SK-N-SH treated with all-trans-retinoic acid at 6 μM for 48 hours (cell line): ENCODE results near the gene DLG1.

ENCODE experiments used
- ATAC-seq: fragments of 200-7000 bp; cut with Tn5 transposase; 3 replicates; pipeline ENCODE4 v1.9.1; 2020; ENCODE audit warnings: mild to moderate bottlenecking, moderate library complexity
- ARNTL ChIP-seq: fragments of 450-650 bp; formaldehyde crosslinking; IDR thresholded peaks from 2 replicates; pipeline ENCODE4 v1.5.0; 2020; ENCODE audit warnings: low read depth, mild to moderate bottlenecking, moderate library complexity, borderline replicate concordance
- CSDC2 ChIP-seq: fragments of 250-450 bp; sonication (Bioruptor Pico); IDR thresholded peaks from 2 replicates; pipeline ENCODE4 v1.5.0; 2020; ENCODE audit warnings: mild to moderate bottlenecking, moderate library complexity
- ESRRG ChIP-seq: fragments of 250-450 bp; sonication (Bioruptor Pico); IDR thresholded peaks from 2 replicates; pipeline ENCODE4 v1.6.1; 2021; ENCODE audit warnings: mild to moderate bottlenecking
- GLIS3 ChIP-seq: fragments of 250-450 bp; sonication (Bioruptor Pico); IDR thresholded peaks from 2 replicates; pipeline ENCODE4 v1.5.0; 2020; ENCODE audit warnings: mild to moderate bottlenecking, moderate library complexity
- ISL1 ChIP-seq: fragments of 250-450 bp; sonication (Bioruptor Pico); IDR thresholded peaks from 2 replicates; pipeline ENCODE4 v2.1.2; 2022; ENCODE audit warnings: mild to moderate bottlenecking, moderate library complexity
- PPARA ChIP-seq: fragments of 250-450 bp; sonication (Bioruptor Pico); IDR thresholded peaks from 2 replicates; pipeline ENCODE4 v1.5.0; 2020; ENCODE audit warnings: mild to moderate bottlenecking, borderline replicate concordance
- RARB ChIP-seq: fragments of 250-450 bp; sonication (Bioruptor Pico); IDR thresholded peaks from 2 replicates; pipeline ENCODE4 v1.8.0; 2021; ENCODE audit warnings: mild to moderate bottlenecking, moderate library complexity
- SNAI2 ChIP-seq: fragments of 250-450 bp; sonication (Bioruptor Pico); IDR thresholded peaks from 2 replicates; pipeline ENCODE4 v1.5.0; 2020; ENCODE audit warnings: mild to moderate bottlenecking, moderate library complexity
- ZC3H10 ChIP-seq: fragments of 250-450 bp; sonication (Bioruptor Pico); IDR thresholded peaks from 2 replicates; pipeline ENCODE4 v1.5.1; 2021; ENCODE audit warnings: mild to moderate bottlenecking, moderate library complexity
- ZFP3 ChIP-seq: fragments of 250-450 bp; sonication (Bioruptor Pico); IDR thresholded peaks from 2 replicates; pipeline ENCODE4 v1.5.0; 2020; ENCODE audit warnings: mild to moderate bottlenecking, moderate library complexity
- ZFP30 ChIP-seq: fragments of 450-650 bp; formaldehyde crosslinking; IDR thresholded peaks from 2 replicates; pipeline ENCODE4 v1.5.0; 2022; ENCODE audit warnings: mild to moderate bottlenecking, moderate library complexity
- ZNF565 ChIP-seq: fragments of 450-650 bp; formaldehyde crosslinking; conservative IDR thresholded peaks from 2 replicates; pipeline ENCODE4 v1.5.0; 2020; ENCODE audit warnings: low read depth, mild to moderate bottlenecking, moderate library complexity
- ZNF70 ChIP-seq: fragments of 450-650 bp; formaldehyde crosslinking; IDR thresholded peaks from 2 replicates; pipeline ENCODE4 v1.5.0; 2020; ENCODE audit warnings: mild to moderate bottlenecking, moderate library complexity
- ZNF8 ChIP-seq: fragments of 450-650 bp; formaldehyde crosslinking; IDR thresholded peaks from 2 replicates; pipeline ENCODE4 v1.5.0; 2020; ENCODE audit warnings: mild to moderate bottlenecking, moderate library complexity
- TF ChIP-seq, protein P1 (sequence below): fragments of 250-450 bp; sonication (Bioruptor Pico); IDR thresholded peaks from 2 replicates; pipeline ENCODE4 v1.5.1; 2020; ENCODE audit warnings: low read depth, mild to moderate bottlenecking, moderate library complexity
- TF ChIP-seq, protein P2 (sequence below): fragments of 250-450 bp; sonication (Bioruptor Pico); IDR thresholded peaks from 2 replicates; pipeline ENCODE4 v1.5.1; 2021; ENCODE audit warnings: mild to moderate bottlenecking, moderate library complexity
- TF ChIP-seq, protein P3 (sequence below): fragments of 250-450 bp; sonication (Bioruptor Pico); IDR thresholded peaks from 2 replicates; pipeline ENCODE4 v1.5.0; 2020; ENCODE audit warnings: mild to moderate bottlenecking, moderate library complexity
- TF ChIP-seq, protein P4 (sequence below): fragments of 250-450 bp; sonication (Bioruptor Pico); IDR thresholded peaks from 2 replicates; pipeline ENCODE4 v1.8.0; 2021; ENCODE audit warnings: low read depth, mild to moderate bottlenecking, moderate library complexity, borderline replicate concordance
- TF ChIP-seq, protein P5 (sequence below): fragments of 250-450 bp; sonication (Bioruptor Pico); IDR thresholded peaks from 2 replicates; pipeline ENCODE4 v1.8.0; 2020; ENCODE audit warnings: mild to moderate bottlenecking, moderate library complexity, borderline replicate concordance

Gene DLG1

DNA sequence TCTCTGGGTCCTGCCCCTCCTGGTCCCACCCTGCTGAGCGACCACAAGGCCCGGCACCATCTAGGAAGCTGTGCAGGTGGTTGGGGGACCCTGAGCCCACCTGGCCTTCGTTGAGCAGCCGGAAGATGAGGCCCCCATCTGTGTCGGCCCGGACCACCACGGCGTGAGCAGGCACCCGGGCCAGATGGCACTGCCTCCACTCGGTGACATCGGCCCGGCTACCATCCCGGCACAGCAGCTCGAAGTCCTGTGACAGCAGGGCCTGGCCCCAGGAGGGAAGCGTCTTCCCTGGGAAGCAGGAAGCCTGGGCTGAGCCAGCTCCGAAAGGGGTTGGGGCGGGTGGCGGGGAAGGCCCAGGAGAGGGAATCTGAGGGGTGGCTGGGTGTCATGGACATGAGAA is 281.4 kb downstream of the DLG1 start:
- no peak for ATAC-seq
- TF ChIP-seq, protein P1, sequence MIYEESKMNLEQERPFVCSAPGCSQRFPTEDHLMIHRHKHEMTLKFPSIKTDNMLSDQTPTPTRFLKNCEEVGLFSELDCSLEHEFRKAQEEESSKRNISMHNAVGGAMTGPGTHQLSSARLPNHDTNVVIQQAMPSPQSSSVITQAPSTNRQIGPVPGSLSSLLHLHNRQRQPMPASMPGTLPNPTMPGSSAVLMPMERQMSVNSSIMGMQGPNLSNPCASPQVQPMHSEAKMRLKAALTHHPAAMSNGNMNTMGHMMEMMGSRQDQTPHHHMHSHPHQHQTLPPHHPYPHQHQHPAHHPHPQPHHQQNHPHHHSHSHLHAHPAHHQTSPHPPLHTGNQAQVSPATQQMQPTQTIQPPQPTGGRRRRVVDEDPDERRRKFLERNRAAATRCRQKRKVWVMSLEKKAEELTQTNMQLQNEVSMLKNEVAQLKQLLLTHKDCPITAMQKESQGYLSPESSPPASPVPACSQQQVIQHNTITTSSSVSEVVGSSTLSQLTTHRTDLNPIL = no peak
- TF ChIP-seq ZC3H10 (CRISPR knock-in tag) (no peak), ZNF70 (no peak)

DNA sequence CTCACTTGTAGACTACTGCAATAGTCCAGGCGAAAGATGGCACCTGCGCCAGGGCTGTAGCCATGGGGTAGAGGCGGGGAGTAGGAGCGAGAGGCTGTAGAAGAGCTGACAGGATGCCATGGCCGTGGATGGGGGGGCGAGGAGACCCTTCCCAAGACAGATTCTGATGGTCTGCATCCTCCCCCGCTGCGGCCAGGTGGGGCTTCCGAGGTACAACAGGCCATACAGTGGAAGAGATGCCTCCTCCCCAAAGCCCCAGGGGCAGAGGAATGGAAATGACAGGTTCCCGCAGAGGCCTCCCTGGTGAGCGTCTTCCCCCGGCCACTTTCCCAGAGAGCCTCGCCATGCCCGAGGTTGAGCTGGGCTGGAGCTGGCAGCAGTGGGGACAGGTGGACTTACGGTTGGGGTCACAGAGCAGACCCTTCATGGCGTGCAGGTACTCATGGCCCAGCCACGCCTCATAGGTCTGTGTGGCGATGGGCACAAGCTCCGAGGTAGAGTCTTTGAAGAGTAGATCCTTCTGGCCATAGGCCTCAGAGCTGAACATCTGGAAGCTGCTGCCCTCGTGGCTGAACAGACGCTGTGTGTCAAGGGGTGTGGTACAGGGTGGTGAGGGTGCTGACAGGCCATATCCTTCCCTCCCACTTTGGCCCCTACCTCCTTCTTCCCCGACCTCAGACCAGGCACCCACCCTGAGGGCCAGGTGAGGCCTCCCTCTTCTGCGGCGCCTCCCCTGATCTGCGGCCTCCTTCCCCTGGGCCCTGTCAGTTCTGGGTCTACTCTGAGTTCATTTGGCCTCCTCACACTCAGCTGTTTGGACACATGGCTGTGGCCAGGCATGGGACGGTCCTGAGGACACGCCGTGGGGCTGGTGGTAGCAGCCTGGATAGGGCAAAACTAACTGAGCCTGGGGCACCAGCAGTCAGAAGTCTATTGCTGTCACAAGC is 282.3 kb downstream of the DLG1 start:
- ATAC-seq = no peak
- TF ChIP-seq, protein P2, sequence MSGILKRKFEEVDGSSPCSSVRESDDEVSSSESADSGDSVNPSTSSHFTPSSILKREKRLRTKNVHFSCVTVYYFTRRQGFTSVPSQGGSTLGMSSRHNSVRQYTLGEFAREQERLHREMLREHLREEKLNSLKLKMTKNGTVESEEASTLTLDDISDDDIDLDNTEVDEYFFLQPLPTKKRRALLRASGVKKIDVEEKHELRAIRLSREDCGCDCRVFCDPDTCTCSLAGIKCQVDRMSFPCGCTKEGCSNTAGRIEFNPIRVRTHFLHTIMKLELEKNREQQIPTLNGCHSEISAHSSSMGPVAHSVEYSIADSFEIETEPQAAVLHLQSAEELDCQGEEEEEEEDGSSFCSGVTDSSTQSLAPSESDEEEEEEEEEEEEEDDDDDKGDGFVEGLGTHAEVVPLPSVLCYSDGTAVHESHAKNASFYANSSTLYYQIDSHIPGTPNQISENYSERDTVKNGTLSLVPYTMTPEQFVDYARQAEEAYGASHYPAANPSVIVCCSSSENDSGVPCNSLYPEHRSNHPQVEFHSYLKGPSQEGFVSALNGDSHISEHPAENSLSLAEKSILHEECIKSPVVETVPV = no peak
- no peak for TF ChIP-seq ZNF70
- no peak for TF ChIP-seq ZNF565
- no peak for TF ChIP-seq RARB (CRISPR knock-in tag)
- TF ChIP-seq, protein P3, sequence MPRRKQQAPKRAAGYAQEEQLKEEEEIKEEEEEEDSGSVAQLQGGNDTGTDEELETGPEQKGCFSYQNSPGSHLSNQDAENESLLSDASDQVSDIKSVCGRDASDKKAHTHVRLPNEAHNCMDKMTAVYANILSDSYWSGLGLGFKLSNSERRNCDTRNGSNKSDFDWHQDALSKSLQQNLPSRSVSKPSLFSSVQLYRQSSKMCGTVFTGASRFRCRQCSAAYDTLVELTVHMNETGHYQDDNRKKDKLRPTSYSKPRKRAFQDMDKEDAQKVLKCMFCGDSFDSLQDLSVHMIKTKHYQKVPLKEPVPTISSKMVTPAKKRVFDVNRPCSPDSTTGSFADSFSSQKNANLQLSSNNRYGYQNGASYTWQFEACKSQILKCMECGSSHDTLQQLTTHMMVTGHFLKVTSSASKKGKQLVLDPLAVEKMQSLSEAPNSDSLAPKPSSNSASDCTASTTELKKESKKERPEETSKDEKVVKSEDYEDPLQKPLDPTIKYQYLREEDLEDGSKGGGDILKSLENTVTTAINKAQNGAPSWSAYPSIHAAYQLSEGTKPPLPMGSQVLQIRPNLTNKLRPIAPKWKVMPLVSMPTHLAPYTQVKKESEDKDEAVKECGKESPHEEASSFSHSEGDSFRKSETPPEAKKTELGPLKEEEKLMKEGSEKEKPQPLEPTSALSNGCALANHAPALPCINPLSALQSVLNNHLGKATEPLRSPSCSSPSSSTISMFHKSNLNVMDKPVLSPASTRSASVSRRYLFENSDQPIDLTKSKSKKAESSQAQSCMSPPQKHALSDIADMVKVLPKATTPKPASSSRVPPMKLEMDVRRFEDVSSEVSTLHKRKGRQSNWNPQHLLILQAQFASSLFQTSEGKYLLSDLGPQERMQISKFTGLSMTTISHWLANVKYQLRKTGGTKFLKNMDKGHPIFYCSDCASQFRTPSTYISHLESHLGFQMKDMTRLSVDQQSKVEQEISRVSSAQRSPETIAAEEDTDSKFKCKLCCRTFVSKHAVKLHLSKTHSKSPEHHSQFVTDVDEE = no peak
- TF ChIP-seq SNAI2 (CRISPR knock-in tag) = no peak
- TF ChIP-seq ZC3H10 (CRISPR knock-in tag) = no peak
- no peak for TF ChIP-seq ZFP3 (CRISPR knock-in tag)
- no peak for TF ChIP-seq ESRRG
- TF ChIP-seq ZNF8 = no peak

DNA sequence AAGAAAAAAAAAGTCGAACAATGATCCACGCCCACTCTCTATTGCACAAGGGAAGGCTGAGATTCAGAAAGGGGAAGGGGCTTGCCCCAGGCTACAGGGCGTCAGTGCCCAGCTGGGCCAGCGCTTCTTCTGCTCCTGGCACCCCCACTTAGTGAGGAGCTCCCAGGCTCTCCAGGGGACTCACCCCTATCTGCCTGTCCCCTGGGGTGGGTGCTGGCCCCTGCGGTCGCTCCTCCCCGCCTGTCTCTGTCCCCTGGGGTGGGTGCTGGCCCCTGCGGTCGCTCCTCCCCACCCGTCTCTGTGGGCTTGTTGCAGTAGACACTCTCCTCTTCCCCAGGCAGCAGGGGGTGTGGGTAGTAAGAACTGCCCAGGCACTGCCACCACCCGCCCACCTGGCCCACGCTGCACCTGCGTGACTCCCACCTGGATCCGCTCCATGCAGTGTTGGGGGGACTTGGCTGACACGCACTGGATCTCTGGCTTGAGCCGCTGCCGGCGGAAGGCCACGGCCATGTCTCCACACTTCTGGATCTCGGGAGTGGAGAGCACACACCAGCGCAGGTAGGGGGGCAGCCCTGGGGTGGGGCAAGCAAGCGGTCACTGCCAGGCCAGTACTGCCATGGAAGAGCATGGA is 283.4 kb downstream of the DLG1 start:
- ATAC-seq = no peak
- no peak for TF ChIP-seq ZNF70
- TF ChIP-seq, protein P4, sequence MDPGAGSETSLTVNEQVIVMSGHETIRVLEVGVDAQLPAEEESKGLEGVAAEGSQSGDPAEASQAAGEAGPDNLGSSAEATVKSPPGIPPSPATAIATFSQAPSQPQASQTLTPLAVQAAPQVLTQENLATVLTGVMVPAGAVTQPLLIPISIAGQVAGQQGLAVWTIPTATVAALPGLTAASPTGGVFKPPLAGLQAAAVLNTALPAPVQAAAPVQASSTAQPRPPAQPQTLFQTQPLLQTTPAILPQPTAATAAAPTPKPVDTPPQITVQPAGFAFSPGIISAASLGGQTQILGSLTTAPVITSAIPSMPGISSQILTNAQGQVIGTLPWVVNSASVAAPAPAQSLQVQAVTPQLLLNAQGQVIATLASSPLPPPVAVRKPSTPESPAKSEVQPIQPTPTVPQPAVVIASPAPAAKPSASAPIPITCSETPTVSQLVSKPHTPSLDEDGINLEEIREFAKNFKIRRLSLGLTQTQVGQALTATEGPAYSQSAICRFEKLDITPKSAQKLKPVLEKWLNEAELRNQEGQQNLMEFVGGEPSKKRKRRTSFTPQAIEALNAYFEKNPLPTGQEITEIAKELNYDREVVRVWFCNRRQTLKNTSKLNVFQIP = no peak
- no peak for TF ChIP-seq ISL1
- no peak for TF ChIP-seq PPARA (CRISPR knock-in tag)
- TF ChIP-seq ESRRG = no peak
- TF ChIP-seq ZFP30 = no peak
- TF ChIP-seq GLIS3 = no peak
- TF ChIP-seq ZC3H10 (CRISPR knock-in tag) = no peak
- no peak for TF ChIP-seq ZNF8

DNA sequence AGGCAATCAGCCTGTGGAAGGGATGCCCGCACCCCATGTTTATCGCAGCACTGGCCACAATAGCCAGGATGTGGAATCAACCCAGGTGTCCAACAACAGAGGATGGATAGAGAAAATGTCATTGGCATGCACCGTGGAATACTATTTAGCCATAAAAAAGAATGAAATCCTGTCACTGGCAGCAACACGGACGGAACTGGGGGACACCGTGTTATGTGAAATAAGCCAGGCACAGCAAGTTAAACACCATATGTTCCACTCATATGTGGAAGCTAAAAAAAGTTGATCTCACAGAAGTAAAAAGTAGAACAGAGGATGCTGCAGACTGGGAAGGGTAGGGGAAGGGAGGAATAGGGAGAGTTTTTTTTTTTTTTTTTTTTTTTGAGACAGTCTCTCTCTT is 284.4 kb downstream of the DLG1 start:
- ATAC-seq = no peak
- TF ChIP-seq CSDC2 = no peak
- no peak for TF ChIP-seq SNAI2 (CRISPR knock-in tag)
- TF ChIP-seq ZNF565 = no peak
- TF ChIP-seq RARB (CRISPR knock-in tag) = no peak
- no peak for TF ChIP-seq ZFP30
- TF ChIP-seq, protein P3 = no peak
- no peak for TF ChIP-seq GLIS3
- TF ChIP-seq, protein P5, sequence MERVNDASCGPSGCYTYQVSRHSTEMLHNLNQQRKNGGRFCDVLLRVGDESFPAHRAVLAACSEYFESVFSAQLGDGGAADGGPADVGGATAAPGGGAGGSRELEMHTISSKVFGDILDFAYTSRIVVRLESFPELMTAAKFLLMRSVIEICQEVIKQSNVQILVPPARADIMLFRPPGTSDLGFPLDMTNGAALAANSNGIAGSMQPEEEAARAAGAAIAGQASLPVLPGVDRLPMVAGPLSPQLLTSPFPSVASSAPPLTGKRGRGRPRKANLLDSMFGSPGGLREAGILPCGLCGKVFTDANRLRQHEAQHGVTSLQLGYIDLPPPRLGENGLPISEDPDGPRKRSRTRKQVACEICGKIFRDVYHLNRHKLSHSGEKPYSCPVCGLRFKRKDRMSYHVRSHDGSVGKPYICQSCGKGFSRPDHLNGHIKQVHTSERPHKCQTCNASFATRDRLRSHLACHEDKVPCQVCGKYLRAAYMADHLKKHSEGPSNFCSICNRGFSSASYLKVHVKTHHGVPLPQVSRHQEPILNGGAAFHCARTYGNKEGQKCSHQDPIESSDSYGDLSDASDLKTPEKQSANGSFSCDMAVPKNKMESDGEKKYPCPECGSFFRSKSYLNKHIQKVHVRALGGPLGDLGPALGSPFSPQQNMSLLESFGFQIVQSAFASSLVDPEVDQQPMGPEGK = no peak
- TF ChIP-seq ARNTL (CRISPR knock-in tag) = no peak
- TF ChIP-seq, all 23 proteins: peak for 0
